Measurements from ENCODE around the gene BPIFB6.

BPIFB6 gene

DNA sequence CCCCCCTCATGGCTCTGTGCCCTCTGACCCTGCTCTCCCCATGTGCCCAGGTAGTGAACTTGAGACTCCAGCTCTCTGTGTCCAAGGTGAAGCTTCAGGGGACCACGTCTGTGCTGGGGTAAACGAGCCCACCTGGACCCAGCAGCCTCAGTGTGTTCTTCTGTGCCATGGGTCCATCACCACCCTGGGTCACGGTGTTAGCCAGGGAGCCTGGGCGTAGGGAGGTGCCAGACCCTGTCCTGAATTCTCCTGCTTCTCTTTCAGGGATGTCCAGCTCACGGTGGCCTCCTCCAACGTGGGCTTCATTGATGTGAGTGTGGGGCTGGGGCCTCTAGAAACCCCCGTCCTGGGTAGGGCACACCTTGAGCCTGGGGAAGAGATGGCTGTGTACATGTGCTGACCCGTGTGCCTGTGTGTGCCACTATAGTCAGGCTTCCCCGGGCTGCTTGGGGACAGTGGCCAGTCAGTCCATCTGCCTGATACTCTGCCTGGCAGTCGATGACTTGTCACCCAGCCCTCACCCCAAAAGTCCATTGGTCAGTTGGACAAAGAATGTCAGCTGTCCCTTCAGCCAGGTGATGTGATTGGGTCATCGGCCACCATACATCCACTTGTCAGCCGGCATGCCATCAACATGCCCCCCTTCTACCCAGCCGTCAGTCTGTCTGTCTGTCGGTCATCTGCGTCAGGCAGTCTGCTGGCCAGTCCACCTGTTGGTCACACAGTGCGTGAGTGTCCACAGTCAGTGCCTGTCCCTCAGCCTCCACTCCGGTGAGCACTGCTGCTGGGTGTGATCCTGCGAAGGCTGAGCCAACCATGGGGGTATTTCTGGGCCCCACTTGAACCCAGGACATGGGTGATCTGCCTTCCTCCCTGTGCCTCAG is 10.9 kb upstream of the BPIFB6 start:
- no peaks in the 10 kb centered on the region for H3K36me3 ChIP-seq
- TF ChIP-seq Cebpa-rat (IDR thresholded peaks at IDR 0.05) = no peak
- H3K4me3 ChIP-seq = no peak overlapping the region
- H3K9me3 ChIP-seq (replicated peaks in 1 of 11) = no peaks in the 10 kb centered on the region
- H3K27me3 ChIP-seq = no peaks in the 10 kb centered on the region
- no peak overlapping the region for H3K4me2 ChIP-seq
- H3K9ac ChIP-seq = no peak overlapping the region
- H3K4me1 ChIP-seq = peaks cover 0 to 6% (median 0%) of the 10 kb centered on the region in 10 experiments; a peak in 1 of 20 replicates
- no peaks in the 10 kb centered on the region for H4K20me1 ChIP-seq
- no peak overlapping the region for H3K27ac ChIP-seq

DNA sequence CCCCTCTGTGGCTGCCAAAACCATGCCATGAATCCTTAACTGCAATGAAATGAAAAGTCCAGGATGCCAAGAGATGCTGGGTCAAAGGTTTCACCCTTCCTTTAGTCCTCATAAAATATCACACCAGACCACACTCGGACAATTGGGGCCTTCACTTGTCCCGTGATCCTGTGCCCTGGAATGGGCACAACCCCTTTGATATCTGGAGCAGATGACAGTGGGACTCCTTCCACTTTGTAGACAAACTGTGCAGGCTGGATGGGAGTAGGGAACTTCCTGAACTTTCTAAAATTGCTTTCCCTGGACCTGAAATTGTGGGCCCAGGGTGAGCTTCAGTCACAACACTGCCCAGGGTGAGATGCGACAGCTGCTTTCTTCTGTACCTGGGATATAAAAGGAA is 9.6 kb upstream of the BPIFB6 start:
- no peaks in the 10 kb centered on the region for H3K27me3 ChIP-seq
- peaks cover 0 to 6% (median 0%) of the 10 kb centered on the region in 10 experiments; a peak in 1 of 20 replicates for H3K4me1 ChIP-seq
- H3K9ac ChIP-seq = no peak overlapping the region
- no peaks in the 10 kb centered on the region for H4K20me1 ChIP-seq
- no peak overlapping the region for H3K27ac ChIP-seq
- no peaks in the 10 kb centered on the region for H3K36me3 ChIP-seq
- no peak overlapping the region for H3K4me3 ChIP-seq
- no peak overlapping the region for H3K4me2 ChIP-seq
- no peaks in the 10 kb centered on the region for H3K9me3 ChIP-seq (replicated peaks in 1 of 11)
- TF ChIP-seq Cebpa-rat (IDR thresholded peaks at IDR 0.05) = no peak

DNA sequence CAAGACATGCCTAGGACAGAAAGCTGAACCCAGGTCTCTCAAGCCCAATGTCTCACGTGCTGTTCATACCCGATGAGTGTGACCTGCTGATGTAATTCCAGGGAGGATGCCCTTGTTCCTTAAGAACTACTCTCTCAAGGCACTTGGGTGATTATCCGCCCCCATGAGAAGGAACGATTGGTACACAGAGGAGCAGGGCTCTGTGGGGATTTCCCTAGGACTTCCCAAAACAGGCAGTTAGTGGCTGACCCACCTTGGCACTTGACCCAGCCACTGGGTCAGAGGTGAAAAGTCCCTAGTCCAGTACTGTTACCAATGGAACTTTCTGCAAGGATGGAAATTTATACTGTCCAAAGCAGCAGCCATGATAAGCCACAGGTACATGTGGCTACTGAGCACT is 9.2 kb upstream of the BPIFB6 start:
- Histone ChIP-seq H3K9me3 (replicated peaks in 1 of 11) (no peaks in the 10 kb centered on the region), H3K27ac (no peak overlapping the region), H3K4me2 (peak overlapping the region in 1 of 11 experiments; percentile 9; a peak in 1 of 22 replicates), H3K4me1 (peaks cover 0 to 6% (median 0%) of the 10 kb centered on the region in 10 experiments; a peak in 1 of 20 replicates), H3K27me3 (no peaks in the 10 kb centered on the region), H3K36me3 (no peaks in the 10 kb centered on the region), H4K20me1 (no peaks in the 10 kb centered on the region), H3K9ac (no peak overlapping the region), H3K4me3 (no peak overlapping the region)
- no peak for TF ChIP-seq Cebpa-rat (IDR thresholded peaks at IDR 0.05)

DNA sequence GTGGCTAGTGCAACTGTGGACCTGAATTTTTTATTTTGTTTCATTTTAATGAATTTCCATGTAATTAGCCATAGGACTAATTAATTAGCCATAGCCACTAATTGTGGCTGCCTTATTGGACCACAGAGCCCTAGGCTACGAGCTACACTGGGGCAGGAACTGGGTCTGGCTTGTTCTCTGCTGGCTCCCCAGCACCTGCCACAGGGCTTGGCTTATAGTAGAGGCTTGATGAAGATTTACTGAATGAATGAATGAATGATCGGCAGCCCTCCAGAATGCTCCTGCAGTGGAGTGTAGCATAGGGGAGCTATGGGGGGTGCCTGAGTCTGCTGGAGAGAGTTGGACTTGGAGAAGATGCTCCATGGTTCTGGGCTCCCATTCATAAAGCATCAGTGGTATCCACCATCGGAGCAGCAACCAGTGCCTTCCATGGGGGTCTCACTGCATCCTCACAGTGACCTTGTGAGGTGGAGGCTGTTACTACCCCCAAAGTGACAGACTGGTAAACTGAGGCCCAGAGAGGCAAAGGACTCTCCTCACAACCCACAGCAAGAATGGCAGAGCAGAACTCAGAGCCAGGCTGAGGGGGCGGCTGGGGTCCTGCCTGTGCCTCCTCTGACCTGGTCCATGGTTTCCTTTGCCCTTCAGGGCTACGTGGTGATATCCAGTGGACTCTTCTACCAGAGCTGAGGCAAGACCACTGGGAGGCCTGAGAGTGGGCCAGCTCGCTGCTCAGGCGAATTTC is 8.6 kb upstream of the BPIFB6 start:
- Histone ChIP-seq H3K9me3 (replicated peaks in 1 of 11) (no peaks in the 10 kb centered on the region), H3K27ac (no peak overlapping the region), H3K4me1 (peaks cover 0 to 6% (median 0%) of the 10 kb centered on the region in 10 experiments; a peak in 1 of 20 replicates), H3K4me2 (peak overlapping the region in 1 of 11 experiments; percentile 9; a peak in 1 of 22 replicates), H3K27me3 (no peaks in the 10 kb centered on the region), H3K9ac (no peak overlapping the region), H3K4me3 (no peak overlapping the region), H3K36me3 (no peaks in the 10 kb centered on the region), H4K20me1 (no peaks in the 10 kb centered on the region)
- no peak for TF ChIP-seq Cebpa-rat (IDR thresholded peaks at IDR 0.05)

DNA sequence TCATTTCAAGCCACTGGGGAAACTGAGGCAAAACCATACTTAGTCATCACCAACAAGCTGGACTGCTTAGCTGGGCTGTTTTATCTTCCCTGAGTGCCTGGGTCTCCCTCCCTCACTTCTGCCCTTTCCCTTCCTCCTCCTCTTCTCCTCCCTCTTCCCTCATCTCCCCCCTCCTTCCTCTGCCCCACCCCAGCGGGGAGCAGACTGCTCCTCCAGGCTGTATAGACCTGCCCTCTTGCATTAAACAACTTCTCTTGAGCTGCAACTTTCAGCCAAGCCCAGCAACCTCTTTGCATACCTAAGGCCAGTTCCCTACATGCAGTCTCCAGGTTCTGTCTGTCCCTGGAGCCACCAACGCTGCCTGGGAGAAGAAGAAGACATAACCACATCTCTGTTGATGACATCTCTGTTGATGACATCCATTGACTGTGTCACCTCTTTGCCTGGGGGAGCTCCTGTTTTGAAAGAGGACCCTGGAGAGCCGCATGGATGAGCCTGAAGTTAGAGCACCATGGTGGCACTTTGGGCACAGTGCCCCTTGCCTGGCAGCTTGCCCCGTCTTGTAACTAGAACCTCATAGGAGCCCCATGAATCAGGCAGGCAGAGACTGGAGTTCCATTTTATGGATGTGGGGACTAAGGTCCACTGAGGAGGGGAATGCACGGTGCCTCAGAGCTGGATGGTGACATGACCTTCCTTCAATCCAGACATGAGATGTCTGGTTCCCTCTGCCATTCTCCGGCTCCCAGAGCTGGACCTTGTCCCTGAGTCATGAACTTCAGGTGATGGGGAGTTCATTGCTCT is 7.8 kb upstream of the BPIFB6 start:
- peaks cover 0 to 6% (median 0%) of the 10 kb centered on the region in 10 experiments; a peak in 2 of 20 replicates for H3K4me1 ChIP-seq
- no peak overlapping the region for H3K4me3 ChIP-seq
- no peak overlapping the region for H3K27ac ChIP-seq
- TF ChIP-seq Cebpa-rat (IDR thresholded peaks at IDR 0.05) = no peak
- H3K9ac ChIP-seq = no peak overlapping the region
- no peaks in the 10 kb centered on the region for H3K27me3 ChIP-seq
- no peaks in the 10 kb centered on the region for H3K9me3 ChIP-seq (replicated peaks in 1 of 11)
- H4K20me1 ChIP-seq = no peaks in the 10 kb centered on the region
- no peak overlapping the region for H3K4me2 ChIP-seq
- no peaks in the 10 kb centered on the region for H3K36me3 ChIP-seq

DNA sequence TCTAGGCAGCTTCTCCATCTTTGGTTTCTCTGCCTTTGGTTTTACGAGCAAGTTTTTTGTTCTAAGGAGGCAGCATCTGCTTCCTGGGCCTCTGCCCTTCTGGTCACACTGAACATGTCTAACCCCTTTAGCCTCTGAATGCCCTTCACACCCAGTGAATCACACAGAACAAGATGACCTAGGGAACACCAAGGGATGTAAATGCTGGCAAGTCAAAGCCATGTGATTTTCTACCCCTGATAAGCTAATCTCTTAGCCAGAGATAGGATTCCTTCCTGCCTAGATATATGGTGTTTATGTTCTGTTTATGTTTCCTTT is 7.2 kb upstream of the BPIFB6 start:
- Histone ChIP-seq H3K27ac (no peak overlapping the region), H4K20me1 (no peaks in the 10 kb centered on the region), H3K9ac (no peak overlapping the region), H3K4me2 (no peak overlapping the region), H3K36me3 (no peaks in the 10 kb centered on the region), H3K9me3 (replicated peaks in 1 of 11) (no peaks in the 10 kb centered on the region), H3K27me3 (no peaks in the 10 kb centered on the region), H3K4me1 (peaks cover 0 to 6% (median 0%) of the 10 kb centered on the region in 10 experiments; a peak in 2 of 20 replicates), H3K4me3 (no peak overlapping the region)
- no peak for TF ChIP-seq Cebpa-rat (IDR thresholded peaks at IDR 0.05)

DNA sequence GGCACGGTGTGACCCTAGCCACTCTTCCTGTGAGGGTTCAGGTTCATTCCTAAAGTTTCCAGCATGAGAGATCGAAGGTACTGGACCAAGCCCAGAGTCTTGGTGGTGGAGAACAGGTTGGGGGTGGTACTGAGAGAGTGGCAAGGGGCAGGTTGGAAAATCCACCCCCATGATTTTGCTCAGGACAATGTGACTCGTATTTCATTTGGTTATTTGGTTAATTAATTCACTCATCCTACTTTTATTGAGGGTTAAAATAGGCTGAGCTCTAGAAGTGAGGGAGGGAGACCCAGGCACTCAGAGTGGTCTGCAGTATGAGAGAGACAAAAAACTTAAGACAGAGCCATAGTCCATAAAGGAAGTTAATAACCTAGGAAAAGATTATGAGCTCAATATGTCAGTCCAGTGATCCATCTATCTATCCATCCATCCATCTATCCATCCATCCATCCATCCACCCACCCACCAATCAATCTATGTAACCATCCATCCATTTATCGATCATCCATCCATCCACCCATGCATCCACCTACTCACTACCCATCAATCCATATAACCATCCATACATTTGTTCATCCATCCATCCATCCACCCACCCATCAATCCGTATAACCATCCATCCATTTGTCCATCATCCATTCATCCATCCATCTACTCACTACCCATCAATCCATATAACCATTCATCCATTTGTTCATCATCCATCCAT is 6.7 kb upstream of the BPIFB6 start:
- Histone ChIP-seq H3K27me3 (no peaks in the 10 kb centered on the region), H3K4me2 (no peak overlapping the region), H3K36me3 (no peaks in the 10 kb centered on the region), H4K20me1 (no peaks in the 10 kb centered on the region), H3K4me3 (no peak overlapping the region), H3K27ac (no peak overlapping the region), H3K9me3 (replicated peaks in 1 of 11) (no peaks in the 10 kb centered on the region), H3K4me1 (peaks cover 0 to 6% (median 0%) of the 10 kb centered on the region in 10 experiments; a peak in 2 of 20 replicates), H3K9ac (no peak overlapping the region)
- TF ChIP-seq Cebpa-rat (IDR thresholded peaks at IDR 0.05) = no peak

DNA sequence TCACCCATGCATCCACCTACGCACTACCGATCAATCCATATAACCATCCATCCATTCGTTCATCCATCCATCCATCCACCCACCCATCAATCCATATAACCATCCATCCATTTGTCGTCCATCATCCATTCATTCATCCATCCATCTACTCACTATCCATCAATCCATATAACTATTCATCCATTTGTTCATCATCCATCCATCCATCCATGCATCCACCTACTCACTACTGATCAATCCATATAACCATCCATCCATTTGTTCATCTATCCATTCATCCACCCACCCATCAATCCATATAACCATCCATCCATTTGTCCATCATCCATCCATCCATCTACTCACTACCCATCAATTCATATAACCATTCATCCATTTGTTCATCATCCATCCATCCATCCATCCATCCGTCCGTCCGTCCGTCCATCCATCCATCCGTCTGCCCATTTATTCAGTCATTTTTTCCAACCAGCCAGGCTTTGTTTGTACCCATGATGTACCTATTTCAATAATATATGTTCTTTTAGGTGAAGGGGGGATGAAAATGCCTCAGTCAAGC is 6.1 kb upstream of the BPIFB6 start:
- Histone ChIP-seq H3K4me2 (no peak overlapping the region), H3K27me3 (no peaks in the 10 kb centered on the region), H4K20me1 (no peaks in the 10 kb centered on the region), H3K27ac (no peak overlapping the region), H3K36me3 (no peaks in the 10 kb centered on the region), H3K4me3 (no peak overlapping the region), H3K9ac (no peak overlapping the region), H3K4me1 (peaks cover 0 to 6% (median 0%) of the 10 kb centered on the region in 10 experiments; a peak in 2 of 20 replicates), H3K9me3 (replicated peaks in 1 of 11) (no peaks in the 10 kb centered on the region)
- TF ChIP-seq Cebpa-rat (IDR thresholded peaks at IDR 0.05) = no peak

Data from BLaER1 treated with 17β-estradiol and CSF1 and Interleukin-3, amounts not matched to agents 10 nM and 100 nM (cell line).